GM18519 (cell line): ENCODE results near the gene MANEA.
"Not testable (repeated sequence)": the region's sequence is repeated elsewhere in the genome, so short reads cannot be mapped to it uniquely, and the experiment has no call there.

Source experiments
- ATAC-seq: cut with Tn5 transposase; IDR thresholded peaks from one replicate; pipeline ENCODE4 v1.9.1; 2021; ENCODE audit warnings: mild to moderate bottlenecking, moderate library complexity; ENCODE audit not compliant: unreplicated experiment, low FRiP score

MANEA gene, protein sequence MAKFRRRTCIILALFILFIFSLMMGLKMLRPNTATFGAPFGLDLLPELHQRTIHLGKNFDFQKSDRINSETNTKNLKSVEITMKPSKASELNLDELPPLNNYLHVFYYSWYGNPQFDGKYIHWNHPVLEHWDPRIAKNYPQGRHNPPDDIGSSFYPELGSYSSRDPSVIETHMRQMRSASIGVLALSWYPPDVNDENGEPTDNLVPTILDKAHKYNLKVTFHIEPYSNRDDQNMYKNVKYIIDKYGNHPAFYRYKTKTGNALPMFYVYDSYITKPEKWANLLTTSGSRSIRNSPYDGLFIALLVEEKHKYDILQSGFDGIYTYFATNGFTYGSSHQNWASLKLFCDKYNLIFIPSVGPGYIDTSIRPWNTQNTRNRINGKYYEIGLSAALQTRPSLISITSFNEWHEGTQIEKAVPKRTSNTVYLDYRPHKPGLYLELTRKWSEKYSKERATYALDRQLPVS

DNA sequence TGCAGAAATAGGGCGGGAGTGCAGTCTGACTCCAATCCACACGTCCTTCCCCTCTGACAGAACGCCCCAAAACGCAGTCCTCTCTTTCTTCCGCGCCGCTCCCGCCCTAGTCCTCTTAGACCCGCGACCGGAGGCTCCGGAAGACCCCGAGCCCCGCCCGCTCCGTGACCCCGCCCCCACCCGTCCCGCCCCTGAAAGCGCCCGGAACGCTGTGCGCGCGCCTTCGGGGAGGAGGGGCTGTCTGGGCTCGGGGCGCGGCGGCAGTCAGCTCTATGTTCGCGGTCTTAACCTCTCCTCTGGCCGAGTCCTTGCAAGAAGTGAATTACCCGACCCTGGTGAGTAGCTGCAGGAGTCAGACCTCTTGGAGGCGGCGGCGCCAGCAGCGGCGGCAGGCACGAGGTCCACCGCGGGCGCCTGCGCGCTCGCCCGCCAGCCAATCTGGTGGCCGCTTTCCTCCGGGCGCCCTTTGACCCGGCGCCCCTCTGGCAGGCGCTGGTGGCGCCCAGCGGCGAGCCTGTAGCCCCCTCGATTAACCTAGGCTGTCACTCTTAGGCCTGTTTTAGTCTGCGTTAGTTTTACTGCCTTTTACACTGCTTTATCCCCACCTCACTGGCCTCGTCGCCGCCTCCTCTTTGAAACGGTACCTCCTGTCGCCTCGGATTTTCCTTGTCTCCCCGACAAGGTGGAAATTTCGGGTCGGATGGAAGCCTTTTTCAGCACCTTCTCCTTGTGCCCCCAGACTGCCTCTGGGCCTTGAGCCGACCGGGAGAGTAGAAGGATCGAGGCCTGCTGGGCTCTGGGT lies at the start of gene MANEA:
Gene MANEA (plus strand): TSS at position 232 of the 802 bp plus-strand sequence. CDS start 8,905 bp downstream, outside the sequence.
- peak; percentile 69 for ATAC-seq

DNA sequence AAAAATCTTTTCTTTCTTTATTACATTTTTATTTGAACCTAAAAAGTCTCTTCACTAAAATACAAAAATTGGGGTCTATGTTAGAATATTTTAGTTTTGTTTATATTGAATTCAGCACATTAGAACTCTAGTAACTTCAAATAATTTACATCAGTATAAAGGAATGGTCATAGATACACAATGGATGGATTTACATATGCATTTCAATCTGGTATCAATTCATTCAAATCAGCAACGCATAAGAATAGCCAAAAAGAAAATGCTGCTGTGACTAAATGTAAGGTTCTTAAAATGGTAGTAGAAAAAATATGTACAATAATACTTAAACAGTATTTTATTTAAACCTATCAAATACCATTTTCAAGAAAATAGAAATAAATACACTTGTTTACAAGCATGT lies 47.6 kb upstream of the MANEA start:
- no peak for ATAC-seq

DNA sequence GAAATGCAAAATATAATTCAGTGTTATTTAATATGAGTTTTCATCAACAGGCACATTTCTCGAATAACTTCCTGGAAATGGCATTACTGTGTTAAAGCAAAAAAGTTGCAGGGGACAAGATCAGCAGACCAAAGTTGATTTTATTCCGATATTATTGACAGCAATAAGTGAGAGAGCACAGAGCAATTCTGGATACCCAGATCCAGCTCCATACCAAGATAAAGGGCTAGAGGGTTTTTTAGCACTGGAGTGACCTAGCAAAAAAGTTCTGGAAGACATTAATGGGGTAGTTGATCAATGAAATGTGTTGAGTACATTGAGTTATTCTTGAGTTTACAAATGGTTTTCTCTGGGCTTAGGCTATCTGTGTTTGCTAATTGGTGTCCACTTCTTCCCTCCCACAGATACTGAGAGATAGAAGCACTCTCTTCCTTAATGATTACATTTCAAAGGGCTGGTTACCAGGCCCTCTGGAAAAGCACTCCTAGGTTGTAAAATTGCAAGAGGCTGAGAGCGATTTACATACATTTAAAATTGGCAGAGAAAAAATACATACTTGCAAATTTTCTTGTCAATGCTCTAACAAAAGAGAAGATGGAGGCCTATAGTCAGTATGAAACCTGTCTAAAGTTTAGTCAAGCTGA lies 47.0 kb upstream of the MANEA start:
- ATAC-seq: no peak

DNA sequence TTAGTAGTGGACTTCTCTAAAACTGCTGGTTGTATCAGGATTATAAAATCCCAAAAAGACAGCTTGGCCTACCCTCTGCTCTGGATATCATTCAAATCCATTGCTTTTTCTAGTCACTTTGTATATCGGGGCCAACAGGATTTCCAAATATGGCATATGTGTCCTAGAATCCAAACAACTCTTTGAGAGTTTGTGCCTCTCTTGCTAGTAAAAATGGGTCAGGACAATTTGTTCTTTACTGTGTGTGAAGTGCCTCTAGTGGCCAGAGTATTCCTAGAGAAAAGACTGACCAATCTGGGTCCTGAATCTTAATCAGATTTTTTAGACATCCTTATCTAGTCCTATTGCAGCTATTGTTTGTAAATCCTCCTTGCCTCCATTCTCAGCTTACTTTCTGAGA lies 33.5 kb upstream of the MANEA start:
- no peak for ATAC-seq

DNA sequence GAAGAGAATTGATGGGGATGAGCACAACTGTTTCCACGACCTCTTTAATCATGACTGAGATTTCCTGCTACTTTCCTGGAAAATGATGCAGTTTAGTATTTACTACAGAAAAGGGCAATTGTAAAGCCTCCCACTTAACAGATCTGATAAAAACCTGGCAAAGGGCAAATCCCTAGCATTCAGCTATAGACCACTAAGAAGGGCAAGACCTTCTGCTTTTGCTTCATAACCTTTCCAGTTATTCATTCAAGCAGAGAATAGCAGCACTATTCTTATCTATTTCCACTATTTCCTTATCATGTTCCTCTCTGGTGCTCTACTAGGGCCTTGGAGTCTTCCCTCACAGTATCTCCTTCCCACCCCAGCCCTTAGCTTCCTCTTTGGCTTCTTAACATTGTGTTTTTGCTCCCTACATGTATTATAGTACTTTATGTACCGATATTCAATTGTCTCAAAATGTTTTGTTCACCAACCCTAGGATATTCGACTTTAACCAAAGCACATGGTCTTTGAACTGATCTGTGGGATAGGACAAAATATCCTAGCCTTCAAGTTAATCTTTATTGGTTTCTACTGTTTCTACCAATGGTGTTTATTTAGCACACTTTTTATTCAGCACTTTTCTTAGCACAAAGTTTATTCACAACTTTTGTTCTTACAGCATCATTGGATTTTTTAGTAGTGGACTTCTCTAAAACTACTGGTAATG lies 32.7 kb upstream of the MANEA start:
- no peak for ATAC-seq

DNA sequence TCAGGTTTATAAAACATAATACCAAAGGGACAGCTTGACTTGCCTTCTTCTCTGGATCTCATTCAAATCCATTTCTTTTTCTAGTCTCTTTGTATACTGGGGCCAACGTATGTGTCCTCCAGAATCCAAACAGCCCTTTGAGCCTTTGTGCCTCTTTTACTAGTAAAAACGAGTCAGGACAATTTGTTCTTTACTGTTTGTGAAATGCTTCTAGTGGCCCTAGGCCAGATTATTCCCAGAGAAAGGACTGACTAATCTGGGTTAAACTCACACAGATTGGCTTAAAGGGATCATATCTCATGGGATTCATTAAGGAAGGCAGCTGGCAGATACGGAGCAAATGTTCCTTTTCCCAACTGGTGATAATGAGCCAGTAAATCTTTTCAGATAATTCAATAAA lies 32.1 kb upstream of the MANEA start:
- no peak for ATAC-seq

DNA sequence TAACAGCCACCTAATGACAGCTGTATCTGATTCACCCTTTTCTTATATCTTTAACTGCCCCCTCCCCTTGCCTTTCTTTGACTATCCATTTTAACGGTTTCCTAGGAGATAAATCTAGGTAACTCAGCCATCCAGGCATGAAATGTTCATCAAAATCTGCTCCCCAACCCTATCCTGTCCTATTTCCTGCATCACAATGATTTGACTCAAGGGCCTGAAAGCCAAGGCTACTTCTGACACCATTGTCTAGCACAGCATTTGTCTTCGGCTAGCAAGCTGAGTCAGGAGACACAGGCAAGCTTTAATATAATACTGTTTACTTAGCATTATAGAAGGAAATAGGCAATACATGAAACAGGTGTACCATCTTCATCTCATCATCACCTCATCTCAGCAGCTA lies 31.6 kb upstream of the MANEA start:
- no peak for ATAC-seq

DNA sequence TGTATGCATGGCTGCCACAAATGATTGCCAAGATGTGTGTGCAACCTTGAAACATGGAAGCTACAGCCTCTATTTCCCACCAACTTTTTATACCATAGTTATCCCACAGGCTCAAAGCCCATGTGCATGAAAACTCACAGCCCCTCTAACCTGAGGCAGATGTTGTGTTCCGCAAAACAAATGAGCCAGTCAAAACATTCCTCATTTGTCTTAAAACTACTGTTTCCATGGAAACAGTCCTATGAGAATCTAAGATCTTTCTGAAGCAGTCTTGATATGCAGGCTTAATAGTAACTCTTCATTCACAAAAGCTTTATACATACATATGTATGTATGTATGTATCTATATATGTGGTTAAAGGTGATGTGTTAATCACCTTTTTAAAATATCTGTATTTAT lies 31.2 kb upstream of the MANEA start:
- ATAC-seq: no peak

DNA sequence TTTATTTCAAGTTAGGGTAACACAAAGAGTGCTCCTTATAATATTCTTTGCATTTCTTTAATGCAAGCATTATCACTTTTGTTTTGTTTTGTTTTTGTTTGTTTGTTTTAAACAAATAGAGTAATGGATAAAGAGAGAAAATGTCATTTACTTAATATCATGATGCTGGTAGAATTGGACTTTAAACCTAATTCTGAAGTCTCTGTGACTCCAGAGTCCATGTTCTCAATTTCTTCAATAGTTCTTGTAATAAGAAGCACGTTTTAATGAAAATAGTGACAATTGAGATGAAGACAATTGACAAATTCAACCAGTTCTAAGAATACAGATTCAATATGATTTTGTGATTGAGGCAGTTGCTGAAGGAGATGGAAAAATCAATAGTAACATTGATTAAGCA lies 30.3 kb upstream of the MANEA start:
- ATAC-seq: no peak

DNA sequence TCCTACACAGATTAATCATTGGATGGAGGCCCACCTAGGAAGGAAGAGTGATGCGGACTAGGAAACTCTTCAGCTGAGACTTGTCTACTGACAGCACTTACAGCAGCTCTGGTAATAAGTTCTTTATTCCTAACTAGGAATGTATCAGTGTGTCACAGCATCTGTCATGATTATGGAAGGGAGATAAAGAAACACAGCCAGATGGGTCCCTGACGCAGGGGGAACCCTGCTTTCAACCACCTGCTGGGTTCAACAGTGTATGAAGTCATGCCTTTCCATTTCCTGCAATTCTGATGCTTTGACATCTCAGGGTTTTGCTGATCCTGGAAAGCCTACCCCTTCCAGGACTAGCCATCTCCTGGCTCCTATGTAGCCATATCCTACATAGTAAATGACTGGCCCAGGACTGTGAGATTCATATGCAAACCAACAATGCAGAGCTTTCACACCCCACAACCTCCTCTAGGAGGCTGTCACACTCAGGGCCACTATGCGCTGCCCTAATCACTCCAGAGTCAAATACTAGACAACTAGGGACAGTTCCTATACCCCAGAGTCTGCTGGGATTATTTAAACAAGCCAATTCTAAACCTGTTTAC lies 29.0 kb upstream of the MANEA start:
- no peak for ATAC-seq

DNA sequence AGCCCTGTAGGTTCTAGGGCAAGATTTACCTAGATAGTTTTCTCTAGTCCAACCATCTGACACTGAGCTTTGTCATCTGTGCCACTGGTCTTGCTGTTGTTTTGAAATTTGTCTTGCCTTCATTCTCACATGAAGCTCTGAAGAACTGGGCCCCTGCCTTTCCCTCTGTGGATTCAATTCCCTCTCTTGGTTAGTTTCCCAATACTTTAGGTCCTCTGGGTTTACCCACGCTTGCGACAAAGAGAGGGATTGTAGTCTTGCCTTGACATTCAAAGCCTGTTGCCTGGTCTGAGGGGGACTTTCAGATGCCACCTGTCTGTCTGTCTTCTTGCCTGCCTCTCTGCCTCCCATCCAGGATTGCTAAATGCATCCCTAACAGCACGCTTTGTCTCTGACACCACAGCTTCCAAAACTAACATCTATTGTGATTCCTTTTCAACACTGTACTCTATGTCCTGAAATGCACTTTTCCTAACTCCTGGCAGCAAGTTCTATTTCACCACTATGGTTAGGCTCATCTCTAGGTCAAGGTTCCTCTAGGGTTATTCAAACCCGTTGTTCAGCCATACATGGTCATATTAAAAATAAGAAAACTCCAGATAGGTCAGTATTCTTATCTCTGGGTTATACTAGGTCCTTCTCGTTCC lies 25.5 kb upstream of the MANEA start:
- no peak for ATAC-seq

DNA sequence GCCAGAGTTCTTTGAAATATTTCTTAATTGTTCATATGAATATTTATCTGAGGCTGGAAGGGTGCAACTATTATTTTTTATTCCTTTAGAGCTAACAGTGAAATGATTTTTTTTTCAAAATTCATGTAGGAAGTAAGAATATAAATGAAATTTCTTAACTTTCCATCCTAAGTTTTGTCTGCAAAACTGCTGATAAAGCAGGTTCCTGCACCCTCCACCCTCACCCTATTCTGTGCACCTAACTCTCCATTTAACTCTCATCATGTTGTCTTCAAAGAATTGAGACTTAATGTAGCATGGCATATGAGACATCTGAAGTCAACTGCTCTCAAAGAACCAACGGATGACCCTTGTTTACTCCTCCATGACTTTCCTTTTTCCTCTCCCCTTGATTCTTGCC lies 23.5 kb upstream of the MANEA start:
- no peak for ATAC-seq

DNA sequence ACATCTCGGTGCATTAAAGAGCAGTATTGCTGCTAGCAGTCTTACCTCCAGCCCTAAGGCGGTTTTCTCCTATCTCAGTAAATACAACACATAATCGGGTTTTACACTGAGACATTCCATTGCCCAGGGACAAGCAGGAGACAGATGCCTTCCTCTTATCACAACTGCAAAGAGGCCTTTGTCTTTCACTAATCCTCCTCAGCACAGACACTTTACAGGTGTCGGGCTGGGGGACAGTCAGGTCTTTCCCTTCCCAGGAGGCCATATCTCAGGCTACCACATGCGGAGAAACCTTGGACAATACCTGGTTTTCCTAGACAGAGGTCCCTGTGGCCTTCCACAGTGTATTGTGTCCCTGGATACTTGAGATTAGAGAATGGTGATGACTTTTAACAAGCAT lies 16.4 kb upstream of the MANEA start:
- not testable (repeated sequence) for ATAC-seq

DNA sequence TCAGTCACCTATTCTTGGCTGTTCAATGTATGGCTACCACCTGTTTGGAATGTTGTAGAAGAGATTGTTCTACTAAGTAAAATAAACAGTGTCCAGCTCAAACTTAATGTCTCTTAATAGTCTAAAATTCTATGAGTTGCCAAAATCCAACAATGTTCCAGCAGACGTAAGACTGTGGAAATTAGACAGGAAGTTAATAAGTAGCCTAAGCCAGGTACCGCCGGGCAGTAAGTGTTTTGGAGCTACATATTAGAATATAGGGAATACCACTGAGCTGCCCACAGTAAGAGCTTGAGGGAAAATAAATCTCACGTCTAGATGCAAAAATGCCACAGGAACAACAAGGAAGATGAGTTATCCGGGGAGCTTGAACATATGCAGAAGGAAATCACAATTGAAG lies 7.8 kb upstream of the MANEA start:
- ATAC-seq: no peak

DNA sequence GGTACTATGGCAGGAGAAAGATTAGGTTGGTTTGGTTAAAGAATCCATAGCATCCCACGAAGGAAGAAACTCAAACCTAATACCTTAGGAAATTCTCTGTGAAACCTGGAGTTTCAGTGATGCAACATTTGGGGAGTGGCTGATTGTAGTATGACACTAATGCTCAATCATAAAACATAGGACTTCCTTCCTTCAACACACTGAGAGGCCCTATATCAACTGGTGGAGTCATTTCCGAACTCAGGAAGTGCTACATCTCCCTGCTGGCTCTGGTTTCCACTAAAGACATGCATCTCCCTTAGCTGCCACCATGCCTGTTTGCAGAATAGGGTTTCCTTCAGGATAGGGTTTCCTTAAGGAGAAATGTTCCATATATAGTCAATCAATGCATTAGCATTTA lies 5.2 kb upstream of the MANEA start:
- ATAC-seq: no peak

DNA sequence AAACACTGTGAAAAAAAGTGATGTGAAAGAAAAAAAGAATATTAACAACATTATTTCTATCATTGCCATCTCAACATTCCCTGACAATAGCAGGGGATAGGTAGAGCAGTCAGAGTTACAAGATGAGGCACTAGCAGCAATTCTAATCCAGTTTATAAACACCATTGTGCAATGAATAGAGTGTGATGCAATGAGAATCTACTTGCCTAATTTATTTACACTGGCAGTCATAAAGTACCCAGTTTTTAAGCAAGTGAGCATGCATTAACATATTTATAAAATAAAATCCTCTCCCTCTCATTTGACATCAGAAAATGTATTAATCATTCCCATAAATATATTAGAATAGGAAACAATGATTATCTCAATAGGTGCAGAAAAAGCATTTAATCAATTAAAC lies 2.5 kb upstream of the MANEA start:
- ATAC-seq: no peak

DNA sequence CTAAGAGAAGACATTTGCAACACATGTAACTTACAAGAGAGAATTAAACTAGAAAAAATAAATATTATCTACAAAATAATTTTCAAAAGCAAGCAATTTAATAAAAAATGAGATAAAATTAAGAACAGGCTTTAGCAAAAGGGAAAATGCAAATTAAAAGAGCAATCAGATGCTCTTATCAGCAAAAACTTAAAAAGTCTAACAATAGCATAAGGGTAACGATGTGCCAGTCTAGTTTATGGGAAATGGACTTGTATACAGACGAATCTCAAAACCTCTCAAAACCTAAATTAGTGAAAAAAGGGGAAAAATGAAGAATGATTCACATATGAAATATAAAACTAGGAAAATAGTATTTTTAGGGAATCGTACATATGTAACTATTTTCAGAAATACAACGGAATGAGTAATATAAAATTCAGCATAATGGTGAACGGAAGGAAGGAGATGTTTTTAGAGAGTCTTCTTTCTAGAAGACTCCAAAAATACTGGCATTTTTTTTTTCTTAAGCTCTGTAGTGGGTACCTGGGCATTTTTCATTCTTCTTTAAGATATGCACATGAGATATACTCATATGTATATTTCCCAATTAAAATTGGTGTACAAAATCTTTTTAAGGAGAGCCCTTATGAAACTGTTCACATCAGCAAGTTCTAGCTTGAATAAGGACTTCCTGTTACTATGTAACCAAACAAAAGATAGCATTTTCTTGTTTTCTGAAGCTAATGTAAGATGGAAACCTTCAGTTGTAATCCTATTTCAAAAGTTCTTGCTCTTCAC lies 927 bp upstream of the MANEA start:
- peak; percentile 22 for ATAC-seq

DNA sequence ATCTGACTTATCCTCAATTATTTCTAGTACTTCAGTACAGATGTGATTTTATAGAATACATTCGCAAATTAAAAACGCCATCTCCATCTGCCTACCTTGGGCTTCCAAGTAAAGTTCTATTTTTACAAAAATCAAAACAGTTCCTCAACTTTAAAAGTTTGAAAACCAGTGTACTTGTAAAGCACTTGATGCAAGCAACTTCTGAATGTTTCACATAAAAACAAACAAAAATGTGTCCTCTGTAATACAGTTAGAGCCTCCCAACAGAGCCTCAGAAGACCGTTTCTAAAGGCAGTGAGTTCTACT lies 384 bp upstream of the MANEA start:
- ATAC-seq: no peak

DNA sequence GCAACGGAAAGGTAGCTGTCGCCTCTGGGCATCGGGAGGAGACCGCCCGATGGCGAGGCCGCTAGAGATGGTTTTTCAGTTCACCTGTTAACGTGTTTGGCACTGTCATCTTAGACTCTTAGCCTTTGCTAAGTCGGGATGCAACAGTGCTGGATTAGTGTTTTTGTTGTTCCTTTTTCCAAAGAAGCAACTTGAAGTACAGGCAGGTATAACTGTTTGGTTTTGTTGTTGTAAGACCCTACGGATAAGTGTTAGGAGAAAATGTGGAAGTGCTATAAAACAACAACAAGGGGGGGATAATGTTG lies 723 bp downstream of the MANEA start:
- no peak for ATAC-seq
